Ovary (tissue), 3 donors: ENCODE data around the gene NCF1.
"Not testable (repeated sequence)": the region's sequence is repeated elsewhere in the genome, so short reads cannot be mapped to it uniquely, and the experiment has no call there.

Experiments
- EP300 ChIP-seq: sonication (generic); formaldehyde crosslinking; IDR thresholded peaks from one replicate; pipeline ENCODE4 v1.6.1; 2017; ENCODE audit warnings: antibody characterized with exemption
- TF ChIP-seq, protein P1 (sequence below), 3 donors: fragments of 450-650 bp in 2 of 3; fragments of 200-600 bp in 1 of 3; IDR thresholded peaks; one replicate each; pipeline versions ENCODE4 v1.5.1 to v1.8.0; 2016 to 2022; ENCODE audit warnings: antibody characterized with exemption in 3 of 3, mild to moderate bottlenecking in 1 of 3
- donor health status: DM: no; HTN: no; CAD: no.

DNA sequence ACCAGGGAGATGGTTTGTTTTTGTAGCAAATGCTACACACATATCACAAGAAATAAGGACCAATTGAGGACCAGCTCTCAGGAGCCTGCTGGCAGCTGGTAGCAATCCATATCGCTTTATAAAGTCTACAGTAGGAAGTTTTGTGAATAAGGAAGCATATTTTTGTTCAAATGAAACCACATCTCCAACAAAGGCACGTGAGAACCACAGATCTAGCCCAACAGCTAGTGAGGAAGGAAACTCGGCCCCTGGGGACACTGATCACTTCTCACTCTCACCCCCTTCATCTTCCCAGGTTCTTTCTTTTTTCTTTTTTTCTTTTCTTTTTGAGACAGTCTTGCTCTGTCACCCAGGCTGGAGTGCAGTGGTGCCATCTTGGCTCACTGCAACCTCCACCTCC, 42.1 kb downstream of the NCF1 start:
- TF ChIP-seq, protein P1, sequence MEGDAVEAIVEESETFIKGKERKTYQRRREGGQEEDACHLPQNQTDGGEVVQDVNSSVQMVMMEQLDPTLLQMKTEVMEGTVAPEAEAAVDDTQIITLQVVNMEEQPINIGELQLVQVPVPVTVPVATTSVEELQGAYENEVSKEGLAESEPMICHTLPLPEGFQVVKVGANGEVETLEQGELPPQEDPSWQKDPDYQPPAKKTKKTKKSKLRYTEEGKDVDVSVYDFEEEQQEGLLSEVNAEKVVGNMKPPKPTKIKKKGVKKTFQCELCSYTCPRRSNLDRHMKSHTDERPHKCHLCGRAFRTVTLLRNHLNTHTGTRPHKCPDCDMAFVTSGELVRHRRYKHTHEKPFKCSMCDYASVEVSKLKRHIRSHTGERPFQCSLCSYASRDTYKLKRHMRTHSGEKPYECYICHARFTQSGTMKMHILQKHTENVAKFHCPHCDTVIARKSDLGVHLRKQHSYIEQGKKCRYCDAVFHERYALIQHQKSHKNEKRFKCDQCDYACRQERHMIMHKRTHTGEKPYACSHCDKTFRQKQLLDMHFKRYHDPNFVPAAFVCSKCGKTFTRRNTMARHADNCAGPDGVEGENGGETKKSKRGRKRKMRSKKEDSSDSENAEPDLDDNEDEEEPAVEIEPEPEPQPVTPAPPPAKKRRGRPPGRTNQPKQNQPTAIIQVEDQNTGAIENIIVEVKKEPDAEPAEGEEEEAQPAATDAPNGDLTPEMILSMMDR (IDR thresholded peaks at IDR 0.05), result not testable (repeated sequence)
- not testable (repeated sequence) for TF ChIP-seq EP300
